T-helper 22 cell (primary cell): ENCODE data around the gene RAB25.
A peak's percentile ranks its signal among the peaks of the same experiment; 100 is the strongest.
"Not testable (repeated sequence)": the region's sequence is repeated elsewhere in the genome, so short reads cannot be mapped to it uniquely, and the experiment has no call there.

Source experiments
- DNase-seq: peaks from one replicate; pipeline ENCODE4 v3.0.0-alpha.2; 2020; ENCODE audit warnings: low read depth

The RAB25 gene

GRCh38 chr1:156054500-156055280, 6.3 kb upstream of the RAB25 start, which contains the start of gene LAMTOR2:
Gene LAMTOR2 (plus strand): TSS chr1:156054782. CDS start chr1:156054890, 108 bp downstream.
- DNase-seq: peak; percentile 91

- no peak for DNase-seq
Measured at GRCh38 chr1:156055281-156056048, 5.5 kb upstream of the RAB25 start.

- no peak for DNase-seq
Measured at GRCh38 chr1:156056326-156056849, 4.6 kb upstream of the RAB25 start.

GRCh38 chr1:156062189-156062588, 1.2 kb downstream of the RAB25 start:
- no peak for DNase-seq

GRCh38 chr1:156063997-156064285, 3.0 kb downstream of the RAB25 start:
- no peak for DNase-seq

- no peak for DNase-seq
Measured at GRCh38 chr1:156064615-156065014, 3.7 kb downstream of the RAB25 start.

GRCh38 chr1:156065212-156065611, 4.3 kb downstream of the RAB25 start:
- DNase-seq: no peak

GRCh38 chr1:156065871-156066270, 4.9 kb downstream of the RAB25 start:
- DNase-seq: no peak

- DNase-seq: no peak
Measured at GRCh38 chr1:156067262-156067661, 6.3 kb downstream of the RAB25 start.

- no peak for DNase-seq
Measured at GRCh38 chr1:156069490-156070455, 8.8 kb downstream of the RAB25 start.

GRCh38 chr1:156070548-156070947, 9.6 kb downstream of the RAB25 start:
- no peak for DNase-seq

- DNase-seq: not testable (repeated sequence)
Measured at GRCh38 chr1:156071332-156071816, 10.4 kb downstream of the RAB25 start.

- DNase-seq: no peak
Measured at GRCh38 chr1:156072251-156072650, 11.3 kb downstream of the RAB25 start.

GRCh38 chr1:156073110-156073687, 12.2 kb downstream of the RAB25 start:
- DNase-seq: no peak

- DNase-seq: no peak
Measured at GRCh38 chr1:156073740-156074139, 12.8 kb downstream of the RAB25 start.

GRCh38 chr1:156074661-156075060, 13.7 kb downstream of the RAB25 start:
- DNase-seq: no peak

- no peak for DNase-seq
Measured at GRCh38 chr1:156075162-156075561, 14.2 kb downstream of the RAB25 start.

GRCh38 chr1:156075775-156076204, 14.8 kb downstream of the RAB25 start:
- DNase-seq: no peak

- DNase-seq: no peak
Measured at GRCh38 chr1:156076609-156077429, 15.9 kb downstream of the RAB25 start.

GRCh38 chr1:156077430-156077760, 16.4 kb downstream of the RAB25 start:
- no peak for DNase-seq

- no peak for DNase-seq
Measured at GRCh38 chr1:156078728-156079127, 17.8 kb downstream of the RAB25 start.
